Activated T-cell treated with anti-CD3 and anti-CD28 coated beads for 4 hours (primary cell): ENCODE data around the gene HTRA3.

Experiments used
- DNase-seq: peaks from one replicate; pipeline ENCODE4 v3.0.0-alpha.2; 2020

HTRA3 gene

DNA sequence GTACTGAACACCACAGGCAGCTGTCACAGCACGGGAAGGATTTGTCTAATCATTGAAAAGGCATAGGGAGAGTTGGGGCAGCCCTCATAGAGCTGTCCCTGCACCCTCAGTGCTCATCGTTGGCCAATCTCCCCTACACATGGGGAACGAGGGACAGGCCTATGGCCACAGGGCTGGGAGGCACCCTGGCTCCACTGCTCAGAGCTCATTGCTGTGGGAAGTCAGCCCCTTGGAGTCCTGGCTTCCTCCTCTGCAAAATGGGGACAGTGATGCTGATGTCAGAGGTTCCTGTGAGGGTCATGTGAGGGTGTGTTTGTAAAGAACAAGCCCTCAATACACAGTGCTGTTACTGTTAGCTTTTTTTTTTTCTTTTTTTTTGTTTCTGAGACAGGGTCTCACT lies 19.3 kb upstream of the HTRA3 start:
- DNase-seq = no peak

DNA sequence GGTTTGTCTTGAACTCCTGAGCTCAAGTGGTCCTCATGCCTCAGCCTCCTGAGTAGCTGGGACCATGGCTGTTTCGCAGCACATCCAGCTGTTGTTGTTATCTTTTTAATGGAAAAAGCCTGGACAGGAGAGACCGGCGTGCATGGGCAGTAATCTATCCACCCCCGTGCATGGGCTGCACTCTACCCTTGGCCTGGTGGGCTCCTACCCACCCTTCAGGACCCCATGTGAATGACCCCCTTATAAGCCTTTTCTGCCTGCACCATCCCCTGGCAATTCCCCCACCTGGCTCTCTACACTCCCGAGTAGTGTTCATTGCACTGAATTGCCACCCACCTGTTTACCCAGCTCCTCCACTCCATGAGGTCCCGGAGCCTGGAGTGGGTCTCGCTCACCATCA lies 18.9 kb upstream of the HTRA3 start:
- DNase-seq = no peak

DNA sequence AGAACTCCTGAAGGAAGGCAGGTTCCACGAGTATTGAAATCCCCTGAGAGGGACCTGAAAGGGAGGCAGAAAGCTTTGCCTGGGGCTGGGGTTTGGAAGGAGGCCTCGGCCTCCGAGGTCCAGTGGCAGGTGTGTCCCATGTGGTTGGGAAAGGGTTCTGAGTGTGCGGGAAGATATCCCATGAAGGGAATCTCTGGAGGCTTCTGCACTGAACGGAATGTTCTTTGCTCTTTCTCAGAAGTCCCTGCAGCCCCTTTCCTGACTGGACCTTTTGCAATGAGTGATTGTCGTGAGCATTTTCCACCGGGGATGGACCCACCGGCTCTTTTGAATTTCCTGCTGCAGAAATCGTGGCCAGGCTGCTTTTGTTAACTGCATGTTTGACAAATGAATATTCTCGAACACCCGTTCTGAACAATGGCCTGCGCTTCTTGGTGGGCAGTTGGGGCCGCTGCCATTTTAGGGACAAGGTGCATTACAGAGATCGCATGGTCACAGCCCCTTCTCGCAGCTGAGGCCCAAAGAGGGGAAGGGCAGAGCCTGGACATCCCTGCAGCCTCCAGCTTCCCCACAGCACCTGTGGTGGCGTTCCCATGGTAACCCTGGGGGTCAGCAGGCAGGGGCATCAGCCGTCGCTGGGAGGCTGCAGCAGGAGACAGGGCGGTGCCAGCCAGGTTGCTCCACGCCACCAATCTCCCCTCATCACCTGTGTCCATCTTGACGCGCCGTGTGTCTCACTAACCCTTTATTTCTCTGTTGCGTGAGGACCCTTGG lies 18.3 kb upstream of the HTRA3 start:
- no peak for DNase-seq

DNA sequence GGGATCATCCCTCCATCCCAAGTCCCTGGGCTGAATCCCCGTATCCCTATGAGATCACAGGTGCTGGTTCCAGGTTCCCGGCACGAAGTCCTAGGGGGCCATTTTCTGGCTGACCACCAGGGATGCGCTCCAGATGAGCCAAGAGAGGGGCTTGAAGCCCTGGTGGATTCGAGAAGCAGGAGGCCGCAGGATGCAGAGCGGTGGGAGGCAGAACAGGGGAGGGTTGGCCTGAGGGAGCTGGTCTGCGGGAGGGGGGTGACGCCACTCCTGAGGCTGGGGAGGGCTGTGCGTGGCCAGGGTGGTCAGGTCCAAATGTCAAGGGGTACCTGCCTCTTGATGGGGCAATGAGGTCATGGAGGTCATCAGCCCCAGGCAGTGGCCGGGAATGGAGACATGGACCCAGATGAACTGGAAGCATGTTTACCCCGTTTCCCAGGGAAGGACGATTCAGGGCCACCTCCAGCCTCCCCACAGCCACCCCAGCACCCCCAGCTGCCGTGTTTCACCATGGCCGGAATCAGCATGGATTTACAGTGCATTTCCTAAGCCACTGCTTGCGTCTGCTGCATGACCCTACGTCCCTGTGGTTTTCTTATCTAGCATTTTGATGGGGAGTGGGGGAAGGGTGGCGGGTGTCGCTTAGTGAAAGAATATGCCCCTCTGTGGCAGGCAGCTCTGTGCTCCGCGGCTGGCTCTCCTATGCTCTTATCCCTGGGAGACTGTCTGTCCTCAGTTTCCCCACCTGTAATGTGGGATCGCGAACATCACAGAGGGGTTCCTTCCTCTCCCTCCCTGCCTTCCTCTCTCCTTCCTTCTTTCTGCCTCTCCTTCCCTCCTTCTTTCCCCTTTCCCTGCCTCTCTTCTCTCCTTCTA lies 17.0 kb upstream of the HTRA3 start:
- DNase-seq = no peak

DNA sequence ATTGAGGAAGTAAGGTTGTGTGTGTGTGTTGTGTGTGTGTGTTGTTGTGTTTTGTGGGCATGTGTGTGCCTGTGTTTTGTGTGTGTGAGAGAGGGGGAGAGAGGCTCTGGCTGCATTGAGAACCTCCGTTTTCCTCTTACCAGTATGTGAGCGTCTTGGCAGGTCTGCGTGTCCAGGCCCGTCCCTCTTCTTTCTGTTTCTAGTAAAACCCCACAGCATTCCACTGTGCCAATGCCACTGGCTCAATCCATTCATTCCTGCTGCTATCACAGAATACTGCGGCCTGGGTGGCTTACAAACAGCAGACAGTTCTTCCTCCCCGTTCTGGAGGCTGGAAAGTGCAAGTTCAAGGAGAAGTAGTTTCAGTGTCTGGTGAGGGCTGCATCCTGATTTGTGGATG lies 15.5 kb upstream of the HTRA3 start:
- no peak for DNase-seq

DNA sequence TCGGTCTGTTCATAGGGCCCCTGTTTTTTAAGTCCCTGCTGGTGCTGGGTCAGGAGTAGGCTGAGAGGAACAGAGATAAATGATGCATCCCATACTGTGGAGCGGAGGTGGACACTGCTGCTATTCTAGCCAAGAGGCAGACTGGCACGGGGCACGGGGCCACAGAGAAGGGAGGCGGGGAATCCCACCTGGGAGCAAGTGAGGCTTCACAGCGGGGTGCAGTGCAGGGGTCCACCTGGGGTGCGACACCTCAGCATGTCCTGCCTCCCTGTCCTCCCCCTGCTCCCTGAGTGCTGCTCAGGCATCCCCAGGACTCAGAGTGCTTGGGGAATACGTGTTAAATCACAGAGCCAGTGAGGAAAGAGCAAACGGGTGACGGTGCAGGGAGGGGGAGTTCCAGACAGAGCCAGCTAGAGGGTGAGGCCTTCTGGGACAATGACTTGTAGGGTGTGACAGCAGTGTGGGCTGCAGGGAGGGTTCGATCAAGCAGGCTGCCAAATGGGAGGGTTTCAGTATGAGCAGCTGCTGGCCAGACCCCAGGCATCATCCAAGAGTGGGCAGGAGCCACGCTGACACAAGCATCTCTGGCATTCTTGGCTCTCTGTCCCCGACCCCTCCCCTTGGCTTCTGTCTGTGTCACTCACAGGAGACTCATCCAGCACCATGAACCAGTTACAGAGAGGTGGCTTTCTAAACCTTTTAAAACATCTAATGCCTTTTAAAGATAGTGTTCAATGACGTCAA lies 13.7 kb upstream of the HTRA3 start:
- no peak for DNase-seq

DNA sequence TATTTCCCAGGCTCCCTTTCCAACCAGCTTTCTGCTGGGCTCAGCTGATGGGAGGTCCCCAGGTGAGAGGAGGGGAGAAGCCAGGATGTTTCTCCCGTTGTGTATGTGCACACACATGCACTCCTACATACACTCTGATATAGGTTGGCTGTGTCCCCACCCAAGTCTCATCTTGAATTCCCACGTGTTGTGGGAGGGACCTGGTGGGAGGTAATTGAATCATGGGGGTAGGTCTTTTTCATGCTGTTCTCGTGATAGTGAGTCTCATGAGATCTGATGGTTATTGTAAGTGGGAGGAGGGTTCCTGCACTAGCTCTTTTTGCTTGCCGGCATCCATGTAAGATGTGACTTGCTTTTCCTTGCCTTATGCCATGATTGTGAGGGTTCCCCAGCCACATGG lies 11.7 kb upstream of the HTRA3 start:
- no peak for DNase-seq

DNA sequence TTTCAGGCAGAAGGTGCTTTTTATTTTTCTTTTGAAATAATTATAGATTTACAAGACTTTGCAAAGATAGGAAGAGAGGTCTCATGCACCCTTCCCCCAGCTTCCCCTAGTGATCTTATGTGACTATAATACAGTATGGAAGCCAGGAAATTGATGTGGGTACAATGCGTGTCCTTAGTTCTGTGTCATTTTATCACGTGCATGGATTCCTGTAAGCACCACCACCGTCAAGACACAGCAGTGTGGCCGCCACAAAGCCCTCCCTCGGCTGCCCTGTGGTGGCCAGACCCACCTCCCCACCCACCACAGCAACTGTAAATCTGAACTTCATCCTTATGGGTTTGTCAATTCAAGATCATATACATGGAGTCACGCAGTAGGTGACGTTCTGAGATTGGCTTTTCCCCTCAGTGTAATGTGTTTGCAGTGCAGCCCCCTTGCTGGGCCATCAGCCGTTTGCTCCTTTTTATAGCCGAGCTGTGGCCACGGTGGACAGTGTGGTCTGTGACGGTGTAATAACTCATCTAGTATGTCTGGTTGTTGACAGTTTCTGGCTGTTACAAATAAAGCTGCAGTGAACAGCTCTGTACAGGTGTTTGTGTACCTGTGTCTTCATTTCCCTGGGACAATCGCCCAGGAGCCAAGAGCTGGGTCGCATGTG lies 10.9 kb upstream of the HTRA3 start:
- no peak for DNase-seq

DNA sequence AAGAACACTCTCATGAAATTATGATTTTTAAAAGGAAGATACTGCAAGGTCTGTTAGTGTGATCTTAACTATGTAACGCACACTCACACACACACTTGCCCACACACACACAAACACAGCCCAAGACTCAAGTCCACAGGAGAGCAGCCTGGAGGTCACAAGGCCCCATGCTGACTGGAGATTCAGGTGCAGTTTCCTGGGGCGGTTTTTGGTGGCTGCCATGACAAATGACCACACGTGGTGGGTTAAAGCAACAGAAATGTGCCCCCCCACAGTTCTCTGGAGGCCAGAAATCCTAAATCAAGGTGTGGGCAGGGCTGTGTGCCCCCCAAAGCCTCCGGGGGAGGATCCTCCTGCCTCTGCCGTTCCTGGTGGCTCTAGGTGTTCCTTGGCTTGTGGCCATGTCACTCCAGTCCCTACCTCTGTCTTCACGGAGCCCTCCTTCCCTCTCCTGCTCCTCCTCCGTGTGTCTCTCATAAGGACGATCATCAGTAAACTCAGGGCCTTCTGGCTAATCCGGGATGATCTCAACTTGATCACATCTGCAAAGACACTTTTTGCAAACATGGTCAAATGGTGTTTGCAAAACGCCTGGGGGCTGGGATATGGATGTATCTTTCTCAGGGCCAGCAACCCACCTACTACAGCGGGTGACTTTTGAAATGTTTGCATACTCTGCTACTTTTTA lies 9.7 kb upstream of the HTRA3 start:
- no peak for DNase-seq

DNA sequence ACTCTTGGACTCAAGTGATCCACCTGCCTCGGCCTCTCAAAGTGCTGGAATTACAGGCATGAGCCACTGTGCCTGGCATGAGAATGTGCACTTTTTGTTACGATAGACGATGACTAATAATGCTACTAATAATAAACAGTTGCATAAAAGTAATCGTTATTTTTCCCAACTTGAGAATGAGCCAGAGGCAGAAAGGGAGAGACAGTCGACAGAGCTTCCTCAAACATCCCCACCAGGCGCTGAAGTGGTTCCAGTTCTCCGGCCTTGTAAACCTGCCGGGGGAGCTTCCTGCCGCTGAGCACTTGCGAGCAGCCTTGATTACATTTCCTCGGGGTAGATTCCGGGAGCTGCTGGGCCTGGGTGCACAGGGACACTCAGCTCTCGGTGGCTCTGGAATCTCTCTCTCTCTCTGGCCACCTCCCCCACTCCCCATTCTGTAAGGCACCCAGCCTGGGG lies 8.9 kb upstream of the HTRA3 start:
- DNase-seq = no peak

DNA sequence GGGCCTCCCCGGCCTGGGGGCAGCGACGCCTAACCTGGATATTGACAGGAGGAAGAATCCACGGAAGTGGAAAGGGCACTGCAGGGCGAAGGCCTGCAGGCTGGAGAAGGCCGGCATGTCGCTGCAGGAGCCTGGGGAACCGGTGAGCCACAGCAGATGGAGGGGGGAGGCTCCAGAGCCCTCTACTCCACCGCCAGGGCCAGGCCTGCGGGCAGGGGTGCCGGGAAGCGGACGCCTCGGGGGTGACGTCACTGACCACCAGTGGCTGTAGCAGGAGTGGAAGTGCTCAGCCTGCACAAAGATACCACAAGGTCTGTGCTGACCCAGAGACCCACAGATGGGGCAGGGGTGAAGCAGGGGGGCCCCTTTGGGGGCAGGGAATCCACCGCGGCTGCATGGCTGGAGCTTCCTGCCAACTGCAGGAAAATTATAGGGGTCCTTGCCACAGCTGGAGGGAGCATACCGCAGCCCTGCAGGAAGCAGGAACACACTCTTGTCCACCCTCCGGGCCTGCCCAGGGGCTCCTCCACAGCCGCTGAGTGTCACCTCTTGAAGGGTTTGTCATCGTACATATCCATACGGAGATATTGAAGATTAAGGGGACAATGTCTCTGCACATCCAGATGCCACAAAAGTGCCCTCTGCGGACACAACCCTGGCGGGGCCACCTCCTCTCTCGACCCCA lies 7.6 kb upstream of the HTRA3 start:
- no peak for DNase-seq

DNA sequence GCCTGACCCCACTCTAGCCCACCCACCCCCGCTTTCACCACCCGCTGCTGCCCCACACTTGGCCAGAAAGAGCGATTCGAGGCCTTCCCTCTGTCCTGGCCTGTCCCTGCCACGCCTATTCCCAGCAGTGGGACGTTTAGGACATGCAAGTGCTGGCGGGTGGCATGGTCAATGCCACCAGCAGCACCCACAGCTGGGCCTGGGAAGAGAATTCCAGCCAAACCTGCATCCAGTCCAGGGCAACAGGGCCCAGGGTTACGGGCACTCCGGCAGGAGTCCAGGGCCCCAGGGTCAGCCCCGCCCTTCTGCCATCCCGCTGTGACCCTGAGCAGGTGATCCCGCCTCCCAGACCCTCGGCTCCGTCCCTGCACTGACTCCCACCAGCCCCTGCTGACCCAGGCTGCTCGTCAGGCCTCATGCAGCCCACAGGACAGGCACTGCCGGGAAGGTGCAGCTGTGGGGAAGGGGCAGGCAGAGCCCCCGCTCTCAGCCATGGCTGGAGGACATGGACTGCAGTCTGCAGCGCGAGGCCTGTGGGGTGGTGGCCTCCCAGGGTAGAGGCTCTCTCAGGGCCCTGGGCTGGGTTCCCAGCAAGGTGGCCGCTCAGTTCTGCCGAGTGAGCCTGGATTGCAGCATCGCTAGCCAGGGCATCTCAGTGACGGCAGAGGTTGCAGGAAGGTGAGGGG lies 6.8 kb upstream of the HTRA3 start:
- no peak for DNase-seq

DNA sequence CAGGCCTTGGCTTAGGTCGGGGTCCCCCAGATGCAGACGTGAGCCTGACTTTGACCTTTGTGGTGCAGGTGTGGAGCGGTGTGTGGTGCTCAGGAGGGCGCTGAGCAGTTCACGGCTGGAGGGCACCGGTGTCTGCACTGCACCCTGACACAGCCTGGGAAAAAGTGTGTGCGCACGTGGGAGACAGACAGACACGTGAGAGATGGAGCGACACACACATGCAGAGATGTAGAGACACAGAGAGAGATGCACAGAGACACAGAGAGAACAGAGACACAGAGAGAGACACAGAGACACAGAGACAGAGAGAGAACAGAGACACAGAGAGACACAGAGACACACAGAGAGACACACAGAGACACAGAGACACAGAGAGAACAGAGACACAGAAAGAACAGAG lies 6.2 kb upstream of the HTRA3 start:
- no peak for DNase-seq

DNA sequence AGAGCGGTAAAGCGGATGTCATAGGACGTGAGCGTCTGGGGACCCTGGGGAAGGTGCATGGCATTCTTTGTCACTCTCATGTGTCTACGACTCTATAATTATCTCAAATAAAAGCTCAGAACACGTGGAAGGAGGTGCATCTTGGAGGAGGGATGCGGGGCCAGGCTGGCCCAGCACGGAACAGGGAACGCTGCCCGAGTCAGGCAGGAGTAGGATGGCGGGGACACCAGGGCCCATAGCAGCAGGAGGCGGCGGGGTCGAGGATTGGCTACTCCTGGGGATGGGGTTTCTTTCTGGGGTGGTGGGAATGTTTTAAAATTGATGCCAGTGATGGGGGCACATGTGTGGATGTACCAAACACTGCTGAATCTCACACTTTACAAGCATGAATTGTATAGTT lies 5.4 kb upstream of the HTRA3 start:
- no peak for DNase-seq

DNA sequence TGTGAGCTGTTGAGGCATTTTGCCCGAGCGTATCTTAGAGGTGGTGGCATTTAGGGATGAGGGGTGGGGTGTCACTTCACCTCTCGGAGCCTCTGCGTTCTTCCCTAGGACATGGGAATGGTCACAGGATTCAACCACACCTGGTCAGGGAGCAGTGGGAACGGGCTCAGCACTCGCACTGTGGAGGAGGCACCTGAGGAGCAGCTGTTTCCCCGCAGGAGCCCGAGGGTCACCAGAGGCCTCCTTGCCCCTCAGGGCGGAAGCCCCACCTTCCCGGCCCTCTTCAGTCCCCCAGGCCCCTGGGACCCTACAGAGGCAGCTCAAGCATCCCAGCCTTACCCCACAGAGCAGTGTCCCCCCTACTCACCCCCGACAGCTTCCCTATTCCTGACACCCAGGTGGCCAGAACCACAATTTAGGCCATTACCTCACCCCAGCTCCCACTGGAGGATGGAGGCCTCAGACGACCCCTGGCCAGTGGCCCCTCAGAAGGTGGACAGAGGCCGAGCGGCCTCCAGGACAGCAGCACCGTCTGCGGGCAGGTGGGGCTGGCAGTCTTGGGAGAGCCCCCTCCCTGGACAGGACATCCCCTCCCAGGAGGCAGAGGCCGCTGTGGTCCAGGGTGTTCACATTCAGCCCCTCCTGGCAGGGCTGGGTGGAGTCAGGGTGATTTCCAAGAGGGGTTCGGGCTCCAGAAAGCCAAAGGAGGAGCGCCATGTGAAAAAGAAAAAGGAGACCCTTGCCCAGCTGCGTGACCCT lies 4.2 kb upstream of the HTRA3 start:
- DNase-seq = no peak

DNA sequence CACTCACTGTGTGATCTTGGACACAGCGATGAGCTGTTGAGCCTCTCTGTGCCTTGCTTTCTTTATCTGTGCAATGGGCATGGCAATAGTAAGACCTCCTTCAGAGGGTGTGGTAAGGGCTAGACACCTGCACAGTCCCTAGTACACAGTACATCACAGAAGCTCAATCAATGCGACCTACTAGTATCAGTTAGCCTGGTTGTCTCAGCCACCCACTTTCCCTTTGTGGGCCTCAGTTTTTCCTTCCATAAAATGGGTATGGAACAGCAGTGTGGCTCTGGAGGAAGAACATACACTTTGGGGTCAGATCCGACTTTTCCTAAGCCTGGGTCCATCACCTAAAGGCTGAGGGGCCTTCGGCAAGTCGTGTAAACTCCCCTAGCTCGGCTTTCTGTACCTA lies 3.5 kb upstream of the HTRA3 start:
- no peak for DNase-seq

DNA sequence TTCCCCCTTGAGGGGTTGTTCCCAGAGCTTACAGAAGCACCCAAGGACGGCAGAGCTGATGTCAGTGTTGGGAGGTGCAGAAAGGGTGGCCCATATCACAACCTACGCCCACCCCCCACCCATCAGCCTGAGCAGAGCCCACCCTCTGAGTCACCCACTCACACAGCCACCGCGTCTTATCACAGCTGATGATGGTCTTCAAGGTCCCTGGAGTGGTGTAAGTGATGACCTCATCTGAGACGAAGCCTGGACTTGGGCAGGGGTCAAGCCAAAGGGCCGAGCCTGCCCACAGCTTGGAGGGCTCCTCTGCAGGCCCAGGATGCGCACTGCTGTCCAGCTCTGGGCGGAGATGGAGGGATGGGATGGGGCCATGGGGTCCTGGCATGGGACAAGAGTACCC lies 3.0 kb upstream of the HTRA3 start:
- DNase-seq = no peak

DNA sequence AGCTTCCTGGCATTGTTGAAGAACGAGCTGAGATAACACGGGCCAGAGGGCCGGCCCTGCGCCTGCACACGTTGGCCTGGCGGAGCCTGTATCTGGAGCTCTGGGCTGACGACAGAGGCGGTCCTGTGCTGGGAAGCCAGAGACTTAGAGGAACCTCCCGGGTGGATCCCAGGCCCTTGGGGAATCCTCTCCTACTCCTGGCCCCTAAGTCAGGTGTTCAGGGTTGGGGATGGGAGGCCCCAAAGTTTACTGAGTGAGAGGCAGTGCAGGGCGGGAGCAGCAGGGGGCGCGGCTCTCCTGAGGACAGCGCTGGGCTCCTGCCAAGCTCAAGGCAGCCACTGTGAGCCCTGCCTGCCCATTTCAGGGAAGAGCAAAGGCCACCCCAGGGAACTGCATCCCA lies 2.5 kb upstream of the HTRA3 start:
- no peak for DNase-seq

DNA sequence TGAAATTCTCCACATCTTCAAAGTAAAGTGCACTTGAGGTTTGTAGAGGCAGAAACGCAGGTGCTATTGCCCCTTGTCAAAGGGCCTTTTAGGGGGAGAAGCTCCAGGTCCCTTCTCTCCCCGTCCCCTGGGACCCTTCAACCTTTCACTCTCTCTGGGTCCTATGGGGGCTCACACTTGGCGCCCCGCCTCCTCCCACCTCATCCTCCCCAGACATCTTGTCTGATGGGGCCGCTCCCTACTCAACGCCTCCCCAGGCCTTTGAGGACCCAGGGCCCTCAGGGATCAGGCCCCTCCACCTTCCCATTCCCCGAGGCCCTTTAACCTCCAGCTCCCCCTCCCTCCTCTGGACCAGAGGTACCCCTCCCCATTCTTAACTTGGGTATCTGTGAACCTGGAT lies 1.3 kb upstream of the HTRA3 start:
- DNase-seq = no peak

DNA sequence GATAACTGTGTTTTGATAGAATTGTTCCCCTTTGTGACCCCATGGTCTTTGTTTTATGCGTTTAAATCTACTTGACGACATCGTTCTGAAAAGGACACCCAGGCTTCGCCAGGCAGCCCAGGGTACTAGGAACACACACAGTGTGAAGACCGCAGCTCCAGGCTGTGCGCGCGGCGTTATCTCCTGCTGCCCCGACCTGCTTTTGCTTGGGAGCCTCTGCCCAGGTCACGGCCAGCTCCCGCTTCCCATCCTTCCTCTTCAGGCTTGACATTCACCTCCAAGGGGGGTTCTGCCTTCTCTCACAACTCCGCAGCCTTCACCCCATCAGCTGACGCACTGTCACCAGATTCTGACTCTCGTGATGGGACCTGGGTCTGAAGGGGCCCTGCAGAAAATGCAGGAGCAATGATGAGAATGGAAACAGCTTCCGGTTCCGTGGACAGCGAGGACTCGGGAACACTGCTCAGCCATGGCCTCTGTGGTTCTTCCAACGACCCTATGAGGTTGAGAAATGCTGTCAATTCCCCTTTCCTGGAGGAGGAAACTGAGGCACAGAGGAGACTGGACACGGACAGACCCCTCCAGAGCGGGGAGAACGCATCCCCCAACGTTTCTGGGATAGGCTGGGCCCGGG lies 536 bp upstream of the HTRA3 start:
- no peak for DNase-seq
